ENCODE results near the gene ZP1. TPM values are rescaled to one million over a fixed set of nuclear protein-coding genes. Genes with fewer than 3 reads are reported as not detected.

ZP1 gene
- total RNA-seq, 1 donor from 2014 or later, result not detected

DNA sequence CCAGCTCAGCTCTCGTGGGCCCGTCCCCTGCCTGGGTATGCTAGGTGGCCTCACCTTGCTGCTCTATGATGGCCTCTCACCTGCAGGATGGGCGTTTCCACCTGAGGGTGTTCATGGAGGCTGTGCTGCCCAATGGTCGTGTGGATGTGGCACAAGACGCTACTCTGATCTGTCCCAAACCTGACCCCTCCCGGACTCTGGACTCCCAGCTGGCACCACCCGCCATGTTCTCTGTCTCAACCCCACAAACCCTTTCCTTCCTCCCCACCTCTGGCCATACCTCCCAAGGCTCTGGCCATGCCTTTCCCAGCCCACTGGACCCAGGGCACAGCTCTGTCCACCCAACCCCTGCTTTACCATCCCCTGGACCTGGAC lies 2.1 kb downstream of the ZP1 start:
- Mint-ChIP-seq H3K27me3 (ENCODE audit: unreplicated experiment) (peaks cover 3% of the 10 kb centered on the region), H3K36me3 (ENCODE audit: unreplicated experiment) (no peaks in the 10 kb centered on the region), H3K4me3 (ENCODE audit: unreplicated experiment) (no peak overlapping the region), H3K9me3 (ENCODE audit: unreplicated experiment) (peaks cover 5% of the 10 kb centered on the region), H3K4me1 (ENCODE audit: low read depth, unreplicated experiment) (peaks cover 12% of the 10 kb centered on the region), H3K27ac (ENCODE audit: unreplicated experiment) (no peak overlapping the region)
- no peak for DNase-seq
- TF ChIP-seq, protein P1, sequence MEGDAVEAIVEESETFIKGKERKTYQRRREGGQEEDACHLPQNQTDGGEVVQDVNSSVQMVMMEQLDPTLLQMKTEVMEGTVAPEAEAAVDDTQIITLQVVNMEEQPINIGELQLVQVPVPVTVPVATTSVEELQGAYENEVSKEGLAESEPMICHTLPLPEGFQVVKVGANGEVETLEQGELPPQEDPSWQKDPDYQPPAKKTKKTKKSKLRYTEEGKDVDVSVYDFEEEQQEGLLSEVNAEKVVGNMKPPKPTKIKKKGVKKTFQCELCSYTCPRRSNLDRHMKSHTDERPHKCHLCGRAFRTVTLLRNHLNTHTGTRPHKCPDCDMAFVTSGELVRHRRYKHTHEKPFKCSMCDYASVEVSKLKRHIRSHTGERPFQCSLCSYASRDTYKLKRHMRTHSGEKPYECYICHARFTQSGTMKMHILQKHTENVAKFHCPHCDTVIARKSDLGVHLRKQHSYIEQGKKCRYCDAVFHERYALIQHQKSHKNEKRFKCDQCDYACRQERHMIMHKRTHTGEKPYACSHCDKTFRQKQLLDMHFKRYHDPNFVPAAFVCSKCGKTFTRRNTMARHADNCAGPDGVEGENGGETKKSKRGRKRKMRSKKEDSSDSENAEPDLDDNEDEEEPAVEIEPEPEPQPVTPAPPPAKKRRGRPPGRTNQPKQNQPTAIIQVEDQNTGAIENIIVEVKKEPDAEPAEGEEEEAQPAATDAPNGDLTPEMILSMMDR (IDR thresholded peaks at IDR 0.05; ENCODE audit: partially characterized antibody, unreplicated experiment), result no peak

DNA sequence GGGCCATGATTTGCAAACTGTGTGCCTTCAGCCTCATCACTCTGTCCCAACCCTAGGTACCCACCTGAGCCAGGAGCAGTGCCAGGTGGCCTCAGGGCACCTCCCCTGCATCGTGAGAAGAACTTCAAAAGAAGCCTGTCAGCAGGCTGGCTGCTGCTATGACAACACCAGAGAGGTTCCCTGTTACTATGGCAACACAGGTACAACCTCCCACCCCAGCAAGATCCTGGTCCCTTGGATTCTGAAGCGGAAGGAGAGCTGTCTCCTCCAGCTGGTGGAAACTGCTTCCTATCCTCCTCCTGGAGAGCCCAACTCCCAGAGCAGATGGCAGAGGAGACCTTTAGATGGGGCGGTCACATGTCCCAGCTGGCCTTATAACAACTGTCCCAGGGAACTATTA lies 2.9 kb downstream of the ZP1 start:
- Mint-ChIP-seq H3K36me3 (ENCODE audit: unreplicated experiment) (no peaks in the 10 kb centered on the region), H3K27ac (ENCODE audit: unreplicated experiment) (no peak overlapping the region), H3K27me3 (ENCODE audit: unreplicated experiment) (peaks cover 3% of the 10 kb centered on the region), H3K4me3 (ENCODE audit: unreplicated experiment) (no peak overlapping the region), H3K4me1 (ENCODE audit: low read depth, unreplicated experiment) (peaks cover 12% of the 10 kb centered on the region), H3K9me3 (ENCODE audit: unreplicated experiment) (peaks cover 5% of the 10 kb centered on the region)
- DNase-seq, result no peak
- TF ChIP-seq, protein P1 (IDR thresholded peaks at IDR 0.05; ENCODE audit: partially characterized antibody, unreplicated experiment), result no peak

DNA sequence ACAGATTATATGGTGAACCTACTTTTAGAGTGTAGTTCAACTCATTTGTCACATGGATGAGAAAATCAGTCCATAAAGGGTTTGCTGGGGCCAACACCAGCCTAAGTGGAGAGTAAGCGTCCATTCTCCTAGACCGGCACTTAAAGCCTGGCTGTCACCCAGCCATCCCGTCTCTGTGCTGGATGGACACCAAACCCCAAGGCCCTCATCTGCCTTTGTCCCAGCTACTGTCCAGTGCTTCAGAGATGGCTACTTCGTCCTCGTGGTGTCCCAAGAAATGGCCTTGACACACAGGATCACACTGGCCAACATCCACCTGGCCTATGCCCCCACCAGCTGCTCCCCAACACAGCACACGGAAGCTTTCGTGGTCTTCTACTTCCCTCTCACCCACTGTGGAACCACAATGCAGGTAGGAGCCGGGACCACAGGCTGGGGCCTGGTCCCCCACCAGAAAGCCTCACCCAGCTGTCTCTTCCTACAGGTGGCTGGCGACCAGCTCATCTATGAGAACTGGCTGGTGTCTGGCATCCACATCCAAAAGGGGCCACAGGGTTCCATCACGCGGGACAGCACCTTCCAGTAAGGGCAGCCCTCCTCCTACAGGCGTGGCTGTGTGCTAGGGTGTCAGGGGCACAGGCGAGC lies 3.5 kb downstream of the ZP1 start:
- peaks cover 5% of the 10 kb centered on the region for H3K9me3 Mint-ChIP-seq (ENCODE audit: unreplicated experiment)
- H3K4me1 Mint-ChIP-seq (ENCODE audit: low read depth, unreplicated experiment), result peaks cover 12% of the 10 kb centered on the region
- TF ChIP-seq, protein P1 (IDR thresholded peaks at IDR 0.05; ENCODE audit: partially characterized antibody, unreplicated experiment), result no peak
- H3K27me3 Mint-ChIP-seq (ENCODE audit: unreplicated experiment), result peaks cover 3% of the 10 kb centered on the region
- H3K36me3 Mint-ChIP-seq (ENCODE audit: unreplicated experiment), result no peaks in the 10 kb centered on the region
- no peak overlapping the region for H3K27ac Mint-ChIP-seq (ENCODE audit: unreplicated experiment)
- H3K4me3 Mint-ChIP-seq (ENCODE audit: unreplicated experiment), result no peak overlapping the region
- no peak for DNase-seq

DNA sequence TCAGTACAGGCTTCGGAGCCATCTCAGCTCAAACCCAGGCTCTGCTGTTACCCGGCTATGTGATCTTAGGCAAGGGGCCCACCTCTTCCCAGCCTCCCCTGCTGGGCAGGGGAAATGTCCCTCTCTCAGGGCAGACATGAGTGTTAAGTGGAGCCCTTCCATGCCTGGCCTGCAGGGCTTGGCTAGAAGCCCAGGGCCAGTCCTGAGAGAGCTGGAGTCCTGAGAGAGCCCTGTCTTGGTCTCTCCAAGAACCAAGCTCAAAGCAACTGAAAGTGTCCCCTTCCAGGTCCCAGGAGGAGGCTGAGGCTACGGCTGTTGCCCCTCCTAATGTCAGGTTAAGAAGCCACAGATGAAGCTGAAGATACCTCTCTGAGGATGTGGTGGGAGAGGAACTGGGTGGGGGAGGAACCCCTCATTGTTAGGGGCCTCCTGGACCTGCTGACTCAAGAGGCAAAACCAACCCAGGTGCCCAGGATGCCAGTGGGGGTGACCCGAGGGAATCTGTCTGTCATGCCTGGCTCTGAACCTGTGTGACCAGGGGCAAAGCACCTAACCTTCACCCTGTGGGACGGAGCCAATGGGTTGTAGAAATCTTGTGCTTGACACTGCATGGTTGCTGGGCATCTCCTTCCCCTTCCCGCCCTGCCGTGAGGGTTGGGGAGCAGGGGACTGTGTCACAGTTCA lies 4.2 kb downstream of the ZP1 start:
- no peaks in the 10 kb centered on the region for H3K36me3 Mint-ChIP-seq (ENCODE audit: unreplicated experiment)
- TF ChIP-seq, protein P1 (IDR thresholded peaks at IDR 0.05; ENCODE audit: partially characterized antibody, unreplicated experiment), result no peak
- no peak overlapping the region for H3K27ac Mint-ChIP-seq (ENCODE audit: unreplicated experiment)
- no peak overlapping the region for H3K4me3 Mint-ChIP-seq (ENCODE audit: unreplicated experiment)
- H3K9me3 Mint-ChIP-seq (ENCODE audit: unreplicated experiment), result peaks cover 5% of the 10 kb centered on the region
- peaks cover 12% of the 10 kb centered on the region for H3K4me1 Mint-ChIP-seq (ENCODE audit: low read depth, unreplicated experiment)
- DNase-seq, result no peak
- H3K27me3 Mint-ChIP-seq (ENCODE audit: unreplicated experiment), result peaks cover 3% of the 10 kb centered on the region
